DLD1 (cell line): ENCODE results near the gene PRKX.
"Not testable (repeated sequence)": the region's sequence is repeated elsewhere in the genome, so short reads cannot be mapped to it uniquely, and the experiment has no call there.

Experiments used
- in situ Hi-C: cut with HindIII; loops from 2 replicates; pipeline ENCODE4 v1.10.0; 2017; ENCODE audit warnings: low sequenced_read_pairs

The PRKX gene

GRCh38 chrX:3713225-3713936, at the start of gene PRKX:
TSS of gene PRKX (minus strand) at chrX:3713649. CDS start at chrX:3713253, 396 bp downstream.
- in situ Hi-C loops = no loop called here

GRCh38 chrX:3763111-3763510, 49.7 kb upstream of the PRKX start:
- in situ Hi-C loops = no loop called here

- in situ Hi-C loops = no loop called here
Measured at GRCh38 chrX:3757510-3758025, 44.1 kb upstream of the PRKX start.

GRCh38 chrX:3748052-3748559, 34.7 kb upstream of the PRKX start:
- in situ Hi-C loops = no loop called here

GRCh38 chrX:3743801-3744439, 30.5 kb upstream of the PRKX start:
- in situ Hi-C loops = no loop called here

- in situ Hi-C loops = not testable (repeated sequence)
Measured at GRCh38 chrX:3740946-3741345, 27.5 kb upstream of the PRKX start.

GRCh38 chrX:3738509-3738908, 25.1 kb upstream of the PRKX start:
- in situ Hi-C loops = no loop called here

- in situ Hi-C loops = not testable (repeated sequence)
Measured at GRCh38 chrX:3736536-3736935, 23.1 kb upstream of the PRKX start.

GRCh38 chrX:3735891-3736290, 22.4 kb upstream of the PRKX start:
- in situ Hi-C loops = not testable (repeated sequence)

GRCh38 chrX:3734456-3734855, 21.0 kb upstream of the PRKX start:
- in situ Hi-C loops = not testable (repeated sequence)

GRCh38 chrX:3733043-3733430, 19.6 kb upstream of the PRKX start:
- in situ Hi-C loops = no loop called here

- in situ Hi-C loops = not testable (repeated sequence)
Measured at GRCh38 chrX:3732326-3733042, 19.0 kb upstream of the PRKX start.

GRCh38 chrX:3728454-3728853, 15.0 kb upstream of the PRKX start:
- in situ Hi-C loops = no loop called here

GRCh38 chrX:3723460-3723859, 10.0 kb upstream of the PRKX start:
- in situ Hi-C loops = not testable (repeated sequence)

GRCh38 chrX:3717742-3718420, 4.4 kb upstream of the PRKX start:
- in situ Hi-C loops = no loop called here

- in situ Hi-C loops = no loop called here
Measured at GRCh38 chrX:3715921-3716320, 2.5 kb upstream of the PRKX start.

GRCh38 chrX:3714706-3715479, 1.4 kb upstream of the PRKX start:
- in situ Hi-C loops = not testable (repeated sequence)

- in situ Hi-C loops = no loop called here
Measured at GRCh38 chrX:3713937-3714434, 537 bp upstream of the PRKX start.

- in situ Hi-C loops = no loop called here
Measured at GRCh38 chrX:3712870-3713224, 602 bp downstream of the PRKX start.
